ENCODE data around the gene IL11.

Gene IL11

DNA sequence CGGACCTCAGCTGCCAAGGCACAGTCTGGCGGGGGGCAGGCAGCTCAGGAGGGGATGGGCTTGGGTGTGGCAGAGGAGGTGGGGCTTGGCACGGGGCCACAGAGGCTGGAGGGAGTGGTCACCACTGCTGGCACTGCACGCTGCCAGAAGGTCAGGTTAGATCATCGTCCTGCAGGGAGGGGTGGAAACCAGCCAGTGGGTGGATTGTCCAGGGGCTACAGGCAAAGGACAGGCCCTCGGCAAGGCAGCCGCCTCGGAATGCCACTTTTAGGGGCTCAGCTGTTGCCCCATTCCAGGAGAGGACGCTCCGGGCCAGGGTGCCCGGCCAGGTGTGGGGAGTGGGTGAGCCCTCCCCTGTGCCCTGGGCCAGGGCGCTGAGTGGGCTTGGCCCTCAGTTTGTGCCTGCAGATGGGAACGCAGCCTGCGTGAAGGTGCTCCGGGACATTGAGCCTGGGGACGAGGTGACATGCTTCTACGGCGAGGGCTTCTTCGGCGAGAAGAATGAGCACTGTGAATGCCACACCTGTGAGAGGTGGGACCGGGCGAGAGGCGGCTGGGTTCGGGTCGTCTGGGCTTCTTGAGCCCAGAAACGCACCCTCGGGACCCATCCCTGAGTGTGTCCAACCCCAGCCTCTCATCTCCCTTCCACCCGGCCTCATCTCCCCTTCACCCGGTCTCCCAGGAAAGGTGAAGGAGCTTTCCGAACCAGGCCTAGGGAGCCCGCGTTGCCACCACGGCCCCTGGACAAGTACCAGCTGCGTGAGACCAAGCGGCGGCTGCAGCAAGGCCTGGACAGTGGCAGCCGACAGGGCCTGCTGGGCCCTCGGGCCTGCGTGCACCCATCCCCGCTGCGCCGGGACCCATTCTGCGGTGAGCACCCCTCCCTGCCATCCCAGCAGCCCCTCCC lies 24.2 kb downstream of the IL11 start:
- H3K36me3 ChIP-seq (ENCODE audit: control insufficient read depth, insufficient read depth, low read length) = peaks cover 2% of the 10 kb centered on the region
- TF ChIP-seq, protein P1, sequence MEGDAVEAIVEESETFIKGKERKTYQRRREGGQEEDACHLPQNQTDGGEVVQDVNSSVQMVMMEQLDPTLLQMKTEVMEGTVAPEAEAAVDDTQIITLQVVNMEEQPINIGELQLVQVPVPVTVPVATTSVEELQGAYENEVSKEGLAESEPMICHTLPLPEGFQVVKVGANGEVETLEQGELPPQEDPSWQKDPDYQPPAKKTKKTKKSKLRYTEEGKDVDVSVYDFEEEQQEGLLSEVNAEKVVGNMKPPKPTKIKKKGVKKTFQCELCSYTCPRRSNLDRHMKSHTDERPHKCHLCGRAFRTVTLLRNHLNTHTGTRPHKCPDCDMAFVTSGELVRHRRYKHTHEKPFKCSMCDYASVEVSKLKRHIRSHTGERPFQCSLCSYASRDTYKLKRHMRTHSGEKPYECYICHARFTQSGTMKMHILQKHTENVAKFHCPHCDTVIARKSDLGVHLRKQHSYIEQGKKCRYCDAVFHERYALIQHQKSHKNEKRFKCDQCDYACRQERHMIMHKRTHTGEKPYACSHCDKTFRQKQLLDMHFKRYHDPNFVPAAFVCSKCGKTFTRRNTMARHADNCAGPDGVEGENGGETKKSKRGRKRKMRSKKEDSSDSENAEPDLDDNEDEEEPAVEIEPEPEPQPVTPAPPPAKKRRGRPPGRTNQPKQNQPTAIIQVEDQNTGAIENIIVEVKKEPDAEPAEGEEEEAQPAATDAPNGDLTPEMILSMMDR (IDR thresholded peaks at IDR 0.05; ENCODE audit: insufficient read depth, low read length, poor library complexity, severe bottlenecking) = no peak
- no peaks in the 10 kb centered on the region for H3K27me3 ChIP-seq (replicated peaks; ENCODE audit: control insufficient read depth, insufficient read depth, low read length)
- no peak for DNase-seq (ENCODE audit: extremely low read depth, insufficient read length)
- H3K4me3 ChIP-seq (replicated peaks; ENCODE audit: low read depth, low read length) = no peak overlapping the region

DNA sequence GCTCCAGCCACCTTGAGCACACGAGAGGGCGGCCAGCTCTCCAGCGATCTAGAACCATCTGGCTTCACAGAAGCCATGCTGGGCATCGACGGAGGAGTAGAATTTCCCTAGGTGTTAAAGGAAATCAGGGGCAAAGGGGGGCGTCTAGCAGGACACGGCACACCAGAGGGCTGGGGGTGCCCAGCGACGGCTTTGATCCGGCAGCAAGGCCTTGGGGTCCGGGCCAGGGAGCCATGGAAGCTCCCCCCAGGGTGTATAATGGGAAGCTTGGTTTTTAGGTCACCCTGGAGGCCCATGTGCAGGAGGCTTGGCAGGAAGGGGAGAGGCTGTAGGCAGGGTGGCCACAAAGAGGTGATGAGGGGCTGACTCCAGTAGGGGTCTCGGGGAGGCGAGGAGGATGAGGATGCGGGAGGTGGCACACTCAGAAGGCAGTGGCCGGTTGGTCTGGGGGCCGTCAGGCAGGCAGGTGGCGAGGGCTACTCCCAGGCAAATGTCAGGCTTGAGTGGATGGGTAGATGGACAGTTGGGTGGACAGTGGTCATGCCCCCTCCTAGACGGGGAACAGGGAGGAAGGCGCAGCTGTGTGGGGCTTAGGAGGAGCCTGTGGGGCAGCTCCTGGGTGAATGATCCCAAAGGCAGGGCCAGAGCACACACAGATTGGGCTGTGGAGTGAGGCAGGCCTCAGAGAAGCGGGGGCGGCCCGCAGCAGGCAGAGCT lies 25.0 kb downstream of the IL11 start:
- Histone ChIP-seq H3K36me3 (ENCODE audit: control insufficient read depth, insufficient read depth, low read length) (peaks cover 2% of the 10 kb centered on the region), H3K4me3 (replicated peaks; ENCODE audit: low read depth, low read length) (no peak overlapping the region), H3K27me3 (replicated peaks; ENCODE audit: control insufficient read depth, insufficient read depth, low read length) (no peaks in the 10 kb centered on the region)
- no peak for DNase-seq (ENCODE audit: extremely low read depth, insufficient read length)
- TF ChIP-seq, protein P1 (IDR thresholded peaks at IDR 0.05; ENCODE audit: insufficient read depth, low read length, poor library complexity, severe bottlenecking) = no peak

DNA sequence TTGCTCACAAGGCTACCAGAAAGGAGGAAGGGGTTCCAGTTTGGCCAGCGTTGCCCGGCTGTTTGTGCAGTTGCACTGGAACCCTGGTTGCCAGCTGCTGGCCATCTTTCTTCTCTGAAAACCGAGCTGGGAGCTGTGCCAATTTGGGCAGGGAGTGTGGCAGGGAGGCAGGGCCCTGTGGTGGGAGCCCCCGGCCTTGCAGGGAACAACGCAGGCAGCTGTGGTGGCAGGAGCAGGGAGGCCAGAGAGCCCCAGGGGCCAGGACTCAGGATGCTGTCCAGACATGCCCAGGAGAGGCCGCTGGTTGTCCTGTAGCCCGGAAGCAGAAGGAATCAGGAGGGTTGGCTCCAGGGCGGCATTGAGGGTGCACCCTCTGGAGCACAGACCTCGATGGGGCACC lies 25.8 kb downstream of the IL11 start:
- DNase-seq (ENCODE audit: extremely low read depth, insufficient read length) = no peak
- Histone ChIP-seq H3K27me3 (replicated peaks; ENCODE audit: control insufficient read depth, insufficient read depth, low read length) (no peaks in the 10 kb centered on the region), H3K36me3 (ENCODE audit: control insufficient read depth, insufficient read depth, low read length) (peaks cover 2% of the 10 kb centered on the region), H3K4me3 (replicated peaks; ENCODE audit: low read depth, low read length) (no peak overlapping the region)
- TF ChIP-seq, protein P1 (IDR thresholded peaks at IDR 0.05; ENCODE audit: insufficient read depth, low read length, poor library complexity, severe bottlenecking) = no peak

DNA sequence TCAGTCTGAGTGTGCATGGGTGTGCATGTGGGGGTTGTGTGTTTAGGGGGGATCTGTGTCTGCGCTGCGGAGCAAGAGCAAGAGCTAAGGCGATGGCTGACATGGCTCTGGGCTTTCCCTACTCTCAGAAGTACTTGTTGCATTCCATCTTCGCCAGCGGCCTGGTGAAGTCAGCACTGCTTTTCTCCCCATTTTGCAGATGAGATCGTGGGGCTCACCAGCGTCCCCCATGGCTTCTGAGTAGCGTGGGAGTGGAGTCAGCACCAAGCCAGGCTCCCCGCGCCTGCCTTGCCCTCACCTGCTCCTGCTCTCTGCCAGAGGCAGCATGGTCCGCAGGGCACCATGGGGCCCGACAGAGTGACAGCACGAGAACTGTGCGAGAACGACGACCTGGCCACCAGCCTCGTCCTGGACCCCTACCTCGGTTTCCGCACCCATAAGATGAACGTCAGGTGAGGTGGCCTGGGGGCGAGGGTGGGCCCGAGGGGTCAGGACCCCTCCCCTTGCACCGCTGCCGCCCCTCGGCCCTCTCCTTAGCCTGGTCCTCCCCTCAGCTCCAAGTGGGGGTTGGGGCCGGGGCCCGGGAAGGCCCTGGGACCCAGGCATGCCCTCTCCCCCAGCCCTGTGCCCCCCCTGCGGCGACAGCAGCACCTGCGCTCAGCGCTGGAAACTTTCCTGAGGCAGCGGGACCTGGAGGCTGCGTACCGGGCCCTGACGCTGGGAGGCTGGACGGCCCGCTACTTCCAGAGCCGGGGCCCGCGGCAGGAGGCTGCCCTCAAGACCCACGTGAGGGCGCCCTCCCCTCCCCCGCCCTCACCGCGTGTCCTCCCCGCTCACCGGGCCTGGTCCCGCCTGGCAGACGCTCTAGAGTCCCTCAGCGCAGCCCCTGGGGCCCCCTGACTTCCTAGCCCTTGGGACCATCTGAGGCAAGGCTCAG lies 28.4 kb downstream of the IL11 start:
- Histone ChIP-seq H3K27me3 (replicated peaks; ENCODE audit: control insufficient read depth, insufficient read depth, low read length) (no peaks in the 10 kb centered on the region), H3K4me3 (replicated peaks; ENCODE audit: low read depth, low read length) (peak overlapping the region; percentile 71; the same call in 1 of the 2 replicates), H3K36me3 (ENCODE audit: control insufficient read depth, insufficient read depth, low read length) (no peaks in the 10 kb centered on the region; the same call in none of the 2 replicates)
- TF ChIP-seq, protein P1 (IDR thresholded peaks at IDR 0.05; ENCODE audit: insufficient read depth, low read length, poor library complexity, severe bottlenecking) = no peak
- DNase-seq (ENCODE audit: extremely low read depth, insufficient read length) = no peak

DNA sequence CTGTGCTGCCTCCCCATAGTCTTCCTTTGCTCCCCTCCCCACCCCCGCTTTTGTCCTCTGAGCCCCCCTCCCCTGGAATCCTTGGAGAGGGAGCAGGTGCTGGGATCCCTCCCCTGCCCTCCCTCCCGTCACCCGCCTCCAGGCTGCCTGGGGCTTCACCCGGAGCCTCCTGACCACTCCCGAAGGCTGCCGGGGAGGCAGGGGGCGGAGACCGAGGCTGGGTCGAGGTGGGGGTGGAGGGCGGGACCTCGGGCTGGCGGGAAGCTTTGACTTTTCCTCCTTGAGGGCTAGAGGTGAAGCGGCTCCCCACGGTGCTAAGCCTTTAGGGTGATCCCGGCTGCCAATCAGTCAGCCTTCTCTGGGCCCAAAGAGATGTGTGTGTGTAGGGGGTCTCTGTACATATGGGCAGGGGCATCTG lies 29.1 kb downstream of the IL11 start:
- peak; percentile 54 for DNase-seq (ENCODE audit: extremely low read depth, insufficient read length)
- Histone ChIP-seq H3K27me3 (replicated peaks; ENCODE audit: control insufficient read depth, insufficient read depth, low read length) (no peaks in the 10 kb centered on the region), H3K4me3 (replicated peaks; ENCODE audit: low read depth, low read length) (peak overlapping the region; percentile 71), H3K36me3 (ENCODE audit: control insufficient read depth, insufficient read depth, low read length) (no peaks in the 10 kb centered on the region; the same call in none of the 2 replicates)
- TF ChIP-seq, protein P1 (IDR thresholded peaks at IDR 0.05; ENCODE audit: insufficient read depth, low read length, poor library complexity, severe bottlenecking) = no peak
